Peyer's patch (tissue), 4 donors: ENCODE measurements around the gene SBF2. TPM values are rescaled to one million over a fixed set of nuclear protein-coding genes. Genes with fewer than 3 reads are reported as not detected.

ENCODE experiments used
- DNase-seq, 3 donors: peaks; one replicate each; pipeline ENCODE4 v3.0.0-alpha.2; 2017 to 2019
- H3K27ac ChIP-seq, 4 donors: fragments of 200-600 bp; sonication (generic); one replicate each; pipeline ENCODE4 v1.5.1; 2016 to 2019
- H3K27me3 ChIP-seq, 2 donors: fragments of 200-600 bp; sonication (generic); one replicate each; pipeline ENCODE4 v1.5.1; 2019
- H3K36me3 ChIP-seq, 3 donors: fragments of 200-600 bp; sonication (generic); one replicate each; pipeline ENCODE4 v1.5.1; 2016 to 2019
- H3K4me1 ChIP-seq, 4 donors: fragments of 200-600 bp; sonication (generic); one replicate each; pipeline ENCODE4 v1.5.1; 2016 to 2019
- H3K4me3 ChIP-seq, 4 donors: fragments of 200-600 bp; sonication (generic); 1 replicate in 3 of 4; 2 replicates in 1 of 4; pipeline ENCODE4 v1.5.1; 2016 to 2019; ENCODE audit warnings: mild to moderate bottlenecking in 1 of 4
- H3K9me3 ChIP-seq, 4 donors: fragments of 200-600 bp; sonication (generic); one replicate each; pipeline ENCODE4 v1.5.1; 2016 to 2019; ENCODE audit warnings: mild to moderate bottlenecking in 1 of 4
- CTCF ChIP-seq, 6 experiments: fragments of 450-650 bp in 4 of 6; fragments of 200-600 bp in 2 of 6; sonication (generic) in 1 of 6; IDR thresholded peaks; one replicate each; pipeline ENCODE4 v1.5.1; 2017 to 2019; ENCODE audit warnings: antibody characterized with exemption in 6 of 6, mild to moderate bottlenecking in 3 of 6, moderate library complexity in 1 of 6
- POLR2A ChIP-seq, 2 donors: fragments of 450-650 bp; IDR thresholded peaks; one replicate each; pipeline ENCODE4 v1.5.1; 2017; ENCODE audit warnings: antibody characterized with exemption in 2 of 2, mild to moderate bottlenecking in 2 of 2, moderate library complexity in 2 of 2
- total RNA-seq, 4 donors: library from RNA; depleted of rRNA; stranded (reverse); fragments of >200 nt; gene quantifications; one replicate each; pipeline ENCODE4 v1.1.0, GENCODE V29; 2016

The SBF2 gene
- total RNA-seq, 4 donors from 2014 or later: 52.7 to 70.1 (median 56.7) TPM

GRCh38 chr11:9982127-9982795 is 311.8 kb downstream of the SBF2 start:
- Histone ChIP-seq H3K4me3 (no peak overlapping the region), H3K27ac (no peak overlapping the region), H3K36me3 (no peaks in the 10 kb centered on the region), H3K27me3 (no peaks in the 10 kb centered on the region), H3K9me3 (no peaks in the 10 kb centered on the region), H3K4me1 (no peaks in the 10 kb centered on the region)
- TF ChIP-seq CTCF (IDR thresholded peaks at IDR 0.05): no peak
- no peak for TF ChIP-seq POLR2A (IDR thresholded peaks at IDR 0.05)
- no peak for DNase-seq

- Histone ChIP-seq H3K4me3 (no peak overlapping the region), H3K9me3 (no peaks in the 10 kb centered on the region), H3K36me3 (no peaks in the 10 kb centered on the region), H3K4me1 (no peaks in the 10 kb centered on the region), H3K27ac (no peak overlapping the region), H3K27me3 (no peaks in the 10 kb centered on the region)
- DNase-seq: no peak
- TF ChIP-seq CTCF (IDR thresholded peaks at IDR 0.05): no peak
- TF ChIP-seq POLR2A (IDR thresholded peaks at IDR 0.05): no peak
These were observed 313.1 kb downstream of the SBF2 start for GRCh38 chr11:9980931-9981330.

- H3K27ac ChIP-seq: no peak overlapping the region
- H3K27me3 ChIP-seq: no peaks in the 10 kb centered on the region
- TF ChIP-seq CTCF (IDR thresholded peaks at IDR 0.05) (no peak), POLR2A (IDR thresholded peaks at IDR 0.05) (no peak)
These were observed 316.5 kb downstream of the SBF2 start for GRCh38 chr11:9977554-9977953.

GRCh38 chr11:9974375-9974774 is 319.6 kb downstream of the SBF2 start:
- H3K4me3 ChIP-seq: no peak overlapping the region
- H3K9me3 ChIP-seq: no peaks in the 10 kb centered on the region
- no peaks in the 10 kb centered on the region for H3K27me3 ChIP-seq
- H3K27ac ChIP-seq: no peak overlapping the region
- H3K4me1 ChIP-seq: no peaks in the 10 kb centered on the region
- TF ChIP-seq POLR2A (IDR thresholded peaks at IDR 0.05): no peak
- TF ChIP-seq CTCF (IDR thresholded peaks at IDR 0.05): no peak
- no peaks in the 10 kb centered on the region for H3K36me3 ChIP-seq
- DNase-seq: no peak

More at GRCh38 chr11:9977554-9977953, 316.5 kb downstream of the SBF2 start:
- Histone ChIP-seq H3K4me1 (no peaks in the 10 kb centered on the region), H3K9me3 (no peaks in the 10 kb centered on the region), H3K4me3 (no peak overlapping the region), H3K36me3 (no peaks in the 10 kb centered on the region)
- DNase-seq: no peak

GRCh38 chr11:9973921-9974320 is 320.1 kb downstream of the SBF2 start:
- no peak for DNase-seq
- no peak overlapping the region for H3K4me3 ChIP-seq
- H3K9me3 ChIP-seq: no peaks in the 10 kb centered on the region
- H3K27ac ChIP-seq: no peak overlapping the region
- TF ChIP-seq CTCF (IDR thresholded peaks at IDR 0.05): no peak
- no peak for TF ChIP-seq POLR2A (IDR thresholded peaks at IDR 0.05)
- H3K36me3 ChIP-seq: no peaks in the 10 kb centered on the region
- no peaks in the 10 kb centered on the region for H3K4me1 ChIP-seq
- no peaks in the 10 kb centered on the region for H3K27me3 ChIP-seq
